BE2C (cell line): ENCODE measurements around the gene GNB1L.

Source experiments
- DNase-seq: peaks from one replicate; pipeline ENCODE4 v3.0.0-alpha.2; 2020
- H3K27me3 ChIP-seq: fragments of 250-450 bp; sonication (Bioruptor Pico); 2 replicates; pipeline ENCODE4 v1.5.1; 2020; ENCODE audit warnings: mild to moderate bottlenecking
- H3K36me3 ChIP-seq: fragments of 250-450 bp; sonication (Bioruptor Pico); 2 replicates; pipeline ENCODE4 v1.5.1; 2020; ENCODE audit warnings: mild to moderate bottlenecking
- H3K4me1 ChIP-seq: fragments of 250-450 bp; sonication (Bioruptor Pico); 2 replicates; pipeline ENCODE4 v1.5.1; 2020
- H3K4me3 ChIP-seq: 2 replicates; pipeline ENCODE4 v1.5.1; 2011; ENCODE audit warnings: low read depth, low read length
- H3K9me3 ChIP-seq: fragments of 250-450 bp; sonication (Bioruptor Pico); 2 replicates; pipeline ENCODE4 v1.5.1; 2020
- CTCF ChIP-seq: IDR thresholded peaks from 2 replicates; pipeline ENCODE4 v1.5.1; 2012; ENCODE audit warnings: mild to moderate bottlenecking, low read depth, low read length

The GNB1L gene

DNA sequence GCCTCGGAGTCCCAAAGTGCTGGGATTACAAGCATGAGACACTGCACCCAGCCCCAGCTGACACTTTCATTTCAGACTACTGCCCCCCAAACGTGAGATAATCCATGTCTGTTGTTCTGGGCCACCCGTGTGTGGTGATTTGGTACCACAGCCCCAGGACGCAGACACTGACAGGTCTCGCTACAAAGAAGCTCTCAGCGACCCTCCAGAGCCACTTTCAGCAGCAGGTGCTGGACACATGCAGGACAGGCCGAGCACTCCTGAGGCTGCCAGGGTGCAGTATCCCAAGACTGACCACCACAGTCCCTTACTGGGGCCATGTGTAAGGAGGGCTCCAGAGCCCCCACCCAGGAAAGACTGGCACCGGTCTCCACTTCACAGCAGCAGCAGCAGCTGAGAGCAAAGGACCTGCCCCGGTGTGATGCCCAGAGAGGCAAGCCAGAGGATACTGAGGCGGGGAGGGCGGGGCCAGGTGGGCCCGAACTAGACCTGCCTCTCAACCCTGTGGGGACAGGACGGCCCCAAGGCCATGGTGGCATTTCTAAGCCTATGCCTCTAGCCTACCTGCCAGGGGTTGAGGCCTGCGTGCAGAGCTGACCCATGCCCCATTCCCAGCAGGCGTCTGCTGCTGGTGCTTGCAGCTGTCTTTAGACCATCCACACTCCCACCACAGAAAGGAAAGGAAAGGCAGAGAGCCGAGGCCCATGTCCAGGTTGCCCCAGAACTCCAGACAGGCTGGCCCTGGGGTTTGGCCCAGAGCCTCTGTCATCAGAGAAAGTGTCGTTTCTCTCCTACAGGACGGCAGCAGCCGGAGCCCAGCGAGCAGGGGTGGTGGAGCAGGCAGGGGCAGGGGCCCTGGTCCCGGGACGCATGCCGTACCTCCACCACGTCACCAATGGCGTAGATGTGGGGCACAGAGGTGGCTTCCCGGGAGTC is 28.0 kb upstream of the GNB1L start:
- Histone ChIP-seq H3K36me3 (no peaks in the 10 kb centered on the region; the same call in 1 of the 2 replicates), H3K9me3 (no peaks in the 10 kb centered on the region), H3K4me3 (no peak overlapping the region), H3K27me3 (no peaks in the 10 kb centered on the region), H3K4me1 (peaks cover 6% of the 10 kb centered on the region; the same call in 1 of the 2 replicates)
- TF ChIP-seq CTCF, result no peak
- DNase-seq, result peak; percentile 8

DNA sequence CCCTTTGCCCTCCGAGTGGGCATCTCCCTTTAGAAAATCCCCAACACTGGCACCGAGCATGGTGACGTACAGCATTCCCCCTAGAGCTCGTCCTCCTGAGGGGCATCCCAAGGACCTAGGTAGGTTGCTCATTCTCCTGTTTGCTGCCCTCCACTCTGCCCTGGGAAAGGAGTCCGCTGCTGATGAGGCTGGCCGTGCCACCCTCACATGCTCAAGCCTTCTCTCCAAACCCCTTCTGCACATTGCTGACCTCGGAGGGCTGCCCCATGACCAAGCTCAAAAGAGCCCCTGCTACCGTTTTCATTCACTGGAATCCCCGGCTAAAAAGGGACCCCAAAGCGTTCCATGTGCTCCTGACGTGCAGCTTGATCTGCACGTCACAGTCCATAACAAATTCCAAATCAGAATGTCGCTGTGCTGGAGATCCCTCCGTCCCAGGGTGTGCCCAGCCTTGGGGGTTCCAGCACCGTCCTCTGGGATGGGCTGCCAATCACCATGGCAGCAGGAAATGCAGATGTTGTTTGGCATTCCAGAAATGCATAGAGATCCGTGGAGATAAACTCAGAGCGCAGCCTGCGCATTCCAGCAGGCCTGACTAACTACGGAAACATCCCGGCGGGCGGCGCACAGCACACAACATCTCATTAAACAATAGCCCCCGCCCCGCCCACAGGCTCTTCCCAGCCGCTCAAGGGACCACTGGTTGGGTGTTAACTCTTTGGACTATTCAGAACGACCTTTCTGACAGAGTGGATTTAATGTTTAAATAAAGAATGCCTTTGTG is 26.3 kb upstream of the GNB1L start:
- no peaks in the 10 kb centered on the region; the same call in 1 of the 2 replicates for H3K36me3 ChIP-seq
- no peak overlapping the region for H3K4me3 ChIP-seq
- H3K4me1 ChIP-seq, result peaks cover 9% of the 10 kb centered on the region; the same call in 1 of the 2 replicates
- no peaks in the 10 kb centered on the region for H3K27me3 ChIP-seq
- DNase-seq, result peak; percentile 19
- TF ChIP-seq CTCF, result no peak
- H3K9me3 ChIP-seq, result no peaks in the 10 kb centered on the region

DNA sequence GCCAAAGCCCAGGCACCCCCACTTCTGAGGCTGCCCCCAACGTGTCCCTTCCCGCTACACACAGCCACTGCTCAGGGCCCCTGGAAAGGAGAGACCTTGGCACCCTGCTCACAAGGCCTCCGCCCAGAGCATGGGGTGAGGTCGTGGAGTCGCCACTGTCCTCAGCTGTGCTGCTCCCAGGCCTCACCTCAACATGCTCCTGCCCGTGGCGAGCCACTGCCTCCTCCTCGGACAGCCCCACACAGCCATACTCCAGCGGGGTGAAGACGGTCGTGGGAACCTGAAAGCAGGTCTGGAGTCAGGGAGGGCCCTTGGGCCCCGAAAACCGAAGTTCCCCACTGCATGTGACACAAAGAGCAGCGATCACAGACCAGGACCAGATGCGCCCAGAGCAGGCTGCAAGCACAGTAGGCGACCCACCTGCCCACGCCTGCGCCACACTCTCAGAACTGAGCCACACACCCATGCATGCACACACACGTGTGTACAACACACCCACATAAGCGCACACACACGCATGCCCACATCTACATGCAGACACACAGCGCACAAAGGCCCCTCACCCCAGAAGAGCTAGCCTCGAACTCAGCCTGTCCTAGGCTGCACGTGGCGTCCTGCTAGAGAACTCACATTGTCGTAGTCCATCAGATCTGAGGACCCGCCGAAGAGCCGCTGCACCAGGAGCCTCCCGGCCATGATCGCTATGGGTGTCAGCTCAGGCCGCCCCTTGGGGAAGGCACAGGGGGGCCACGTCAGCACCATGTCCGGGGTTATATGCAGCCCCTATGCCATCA is 25.5 kb upstream of the GNB1L start:
- peaks cover 9% of the 10 kb centered on the region; the same call in 1 of the 2 replicates for H3K4me1 ChIP-seq

DNA sequence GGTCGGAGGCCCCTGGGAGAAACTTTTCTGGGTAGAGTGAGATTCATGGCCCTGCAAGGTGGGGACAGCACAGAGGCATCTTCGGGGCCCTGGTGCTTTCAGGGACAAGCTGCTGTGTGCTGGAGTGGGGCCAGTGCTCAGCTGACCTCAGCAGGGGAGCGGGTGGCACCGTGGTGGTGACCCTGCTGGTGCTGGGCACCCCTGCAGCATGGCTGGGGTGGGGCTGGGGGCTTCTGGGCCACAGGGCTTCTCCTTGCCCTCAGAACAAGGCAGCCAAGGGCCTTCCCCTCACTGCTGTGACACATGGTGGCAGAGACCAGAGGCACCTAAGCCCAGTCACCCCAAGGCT is 24.9 kb upstream of the GNB1L start:
- no peak for TF ChIP-seq CTCF
- Histone ChIP-seq H3K27me3 (no peaks in the 10 kb centered on the region), H3K9me3 (no peaks in the 10 kb centered on the region), H3K36me3 (no peaks in the 10 kb centered on the region; the same call in 1 of the 2 replicates), H3K4me3 (no peak overlapping the region), H3K4me1 (peaks cover 9% of the 10 kb centered on the region; the same call in 1 of the 2 replicates)
- no peak for DNase-seq

More for the DNA sequence above, 25.5 kb upstream of the GNB1L start:
- TF ChIP-seq CTCF, result no peak
- H3K36me3 ChIP-seq, result no peaks in the 10 kb centered on the region; the same call in 1 of the 2 replicates
- no peak overlapping the region for H3K4me3 ChIP-seq
- H3K9me3 ChIP-seq, result no peaks in the 10 kb centered on the region
- DNase-seq, result no peak
- no peaks in the 10 kb centered on the region for H3K27me3 ChIP-seq

DNA sequence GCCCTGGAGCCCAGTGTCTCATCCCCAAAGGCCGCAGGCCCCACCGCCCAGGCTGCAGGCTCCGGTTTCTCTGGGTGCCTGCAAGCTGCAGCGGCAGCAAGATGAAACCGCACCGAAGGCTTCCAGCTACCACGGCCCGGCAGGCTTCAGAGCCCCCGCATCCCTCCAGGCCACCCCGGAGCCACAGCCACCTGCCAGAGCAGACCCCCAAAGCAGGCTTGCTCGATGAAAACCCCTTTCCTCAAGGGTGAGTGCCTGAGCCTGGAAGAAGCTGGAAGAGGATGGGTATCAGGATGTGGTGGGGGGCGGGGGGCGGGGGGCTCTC is 24.5 kb upstream of the GNB1L start:
- no peak overlapping the region for H3K4me3 ChIP-seq
- no peaks in the 10 kb centered on the region for H3K27me3 ChIP-seq
- DNase-seq, result no peak
- TF ChIP-seq CTCF, result no peak
- H3K4me1 ChIP-seq, result peaks cover 9% of the 10 kb centered on the region; the same call in 1 of the 2 replicates
- no peaks in the 10 kb centered on the region; the same call in 1 of the 2 replicates for H3K36me3 ChIP-seq
- H3K9me3 ChIP-seq, result no peaks in the 10 kb centered on the region
